Measurements from ENCODE around the gene ME2. TPM values are rescaled to one million over a fixed set of nuclear protein-coding genes. Genes with fewer than 3 reads are reported as not detected.
"Not testable (repeated sequence)": the region's sequence is repeated elsewhere in the genome, so short reads cannot be mapped to it uniquely, and the experiment has no call there.

Gene ME2
- total RNA-seq, 1 donor, result 38.9 TPM

DNA sequence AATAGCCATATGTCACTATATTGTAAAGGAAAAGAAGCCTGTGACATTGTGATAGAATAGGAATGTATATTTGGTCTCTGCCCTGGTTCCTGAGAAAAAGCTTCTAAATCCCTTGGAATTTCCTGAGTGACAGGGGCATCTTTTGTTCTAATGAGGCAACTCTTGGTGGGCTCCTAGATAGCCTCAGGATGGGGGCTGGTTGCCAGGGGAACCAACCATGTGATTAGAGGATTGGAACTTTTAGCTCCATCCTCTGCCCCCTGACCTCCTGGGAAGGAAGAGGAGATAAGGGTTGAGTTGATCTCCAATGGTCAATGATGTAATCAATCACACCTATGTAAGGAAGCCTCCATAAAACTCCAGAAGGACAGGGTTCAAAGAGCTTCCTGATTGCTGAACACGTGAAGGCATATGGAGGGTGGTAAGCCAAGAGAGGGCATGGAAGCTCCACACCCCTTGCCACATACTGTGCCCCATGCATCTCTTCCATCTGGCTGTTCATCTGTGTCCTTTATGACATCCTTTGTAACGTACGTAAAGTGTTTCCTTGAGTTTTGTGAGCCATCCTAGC, 2.9 kb upstream of the ME2 start:
- TF ChIP-seq, protein P1, sequence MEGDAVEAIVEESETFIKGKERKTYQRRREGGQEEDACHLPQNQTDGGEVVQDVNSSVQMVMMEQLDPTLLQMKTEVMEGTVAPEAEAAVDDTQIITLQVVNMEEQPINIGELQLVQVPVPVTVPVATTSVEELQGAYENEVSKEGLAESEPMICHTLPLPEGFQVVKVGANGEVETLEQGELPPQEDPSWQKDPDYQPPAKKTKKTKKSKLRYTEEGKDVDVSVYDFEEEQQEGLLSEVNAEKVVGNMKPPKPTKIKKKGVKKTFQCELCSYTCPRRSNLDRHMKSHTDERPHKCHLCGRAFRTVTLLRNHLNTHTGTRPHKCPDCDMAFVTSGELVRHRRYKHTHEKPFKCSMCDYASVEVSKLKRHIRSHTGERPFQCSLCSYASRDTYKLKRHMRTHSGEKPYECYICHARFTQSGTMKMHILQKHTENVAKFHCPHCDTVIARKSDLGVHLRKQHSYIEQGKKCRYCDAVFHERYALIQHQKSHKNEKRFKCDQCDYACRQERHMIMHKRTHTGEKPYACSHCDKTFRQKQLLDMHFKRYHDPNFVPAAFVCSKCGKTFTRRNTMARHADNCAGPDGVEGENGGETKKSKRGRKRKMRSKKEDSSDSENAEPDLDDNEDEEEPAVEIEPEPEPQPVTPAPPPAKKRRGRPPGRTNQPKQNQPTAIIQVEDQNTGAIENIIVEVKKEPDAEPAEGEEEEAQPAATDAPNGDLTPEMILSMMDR (IDR thresholded peaks at IDR 0.05; ENCODE audit: insufficient read depth, low read depth, low read length), result no peak
- DNase-seq (ENCODE audit: low read depth), result no peak
- H3K4me3 ChIP-seq (ENCODE audit: low read depth, low read length), result no peak overlapping the region

DNA sequence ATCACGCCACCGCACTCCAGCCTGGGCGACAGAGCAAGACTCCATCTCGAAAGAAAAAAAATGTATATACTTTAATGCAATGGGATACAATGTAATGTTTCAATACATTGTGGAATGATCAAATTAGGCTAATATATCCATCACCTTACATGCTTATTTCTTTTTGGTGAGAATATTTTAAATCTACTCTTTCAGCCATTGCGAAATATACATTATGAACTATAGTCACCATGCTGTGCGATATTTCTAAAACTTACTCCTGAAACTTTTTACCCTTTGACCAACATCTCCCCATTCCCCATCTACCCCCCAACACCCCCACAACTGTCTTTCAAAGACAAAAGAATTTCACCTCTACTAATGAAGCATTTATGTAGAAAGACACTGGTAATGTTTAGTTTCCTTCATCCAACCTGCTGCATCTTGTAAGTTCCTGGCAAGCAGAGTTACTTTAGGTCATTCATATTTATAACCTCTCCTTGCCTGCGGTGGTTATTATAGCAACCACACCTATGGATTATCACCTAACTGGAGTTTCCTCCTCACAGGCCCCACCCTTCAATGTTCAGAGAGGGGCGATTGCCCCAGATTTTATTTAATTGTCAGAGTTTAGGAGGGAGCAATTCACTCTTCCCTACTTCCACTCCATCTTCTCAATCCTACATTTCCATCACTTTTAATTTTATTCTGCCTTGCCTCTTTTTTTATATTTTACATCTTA, 1.2 kb upstream of the ME2 start:
- DNase-seq (ENCODE audit: low read depth), result no peak
- TF ChIP-seq, protein P1 (IDR thresholded peaks at IDR 0.05; ENCODE audit: insufficient read depth, low read depth, low read length), result no peak
- H3K4me3 ChIP-seq (ENCODE audit: low read depth, low read length), result peak overlapping the region; percentile 84

DNA sequence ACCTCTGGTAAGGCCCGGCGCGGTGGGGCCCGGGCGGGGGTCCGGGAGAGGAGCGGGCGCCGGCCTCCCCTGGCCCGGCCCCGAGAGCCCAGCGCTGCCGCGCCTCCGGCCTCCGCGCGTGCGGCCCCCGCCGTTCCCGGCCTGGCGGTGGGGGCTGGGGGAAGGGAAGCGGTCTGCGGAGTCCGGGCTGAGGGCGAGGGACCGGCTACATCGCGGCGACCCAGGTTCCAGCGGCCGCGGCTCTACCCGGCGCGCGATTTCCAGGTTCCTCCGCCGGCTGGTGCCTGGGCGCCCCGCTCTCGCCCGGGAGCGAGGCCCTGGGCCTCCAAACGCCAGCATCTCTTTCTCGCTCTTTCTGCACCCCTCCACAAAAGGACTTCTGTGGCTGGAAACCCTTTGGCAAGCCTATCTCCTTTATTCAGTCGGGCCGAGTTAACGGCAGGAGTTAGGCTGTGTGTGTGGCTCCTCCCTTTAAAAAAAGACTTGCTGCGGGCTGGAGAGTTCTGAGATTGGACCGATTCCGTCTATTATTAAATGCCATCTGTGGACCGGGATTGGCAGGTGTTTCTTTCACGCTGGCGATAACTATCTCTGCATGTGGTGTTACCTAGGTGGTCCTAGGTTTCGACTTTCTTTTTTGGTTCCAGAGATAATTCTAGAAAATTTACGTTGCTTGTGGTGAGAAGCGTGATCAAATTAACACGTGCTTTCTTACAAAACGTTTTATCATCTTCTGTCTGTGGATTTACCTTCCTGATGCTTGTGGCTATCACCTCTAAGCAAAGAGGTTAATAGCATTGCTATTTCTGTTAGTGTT, 592 bp downstream of the ME2 start:
- TF ChIP-seq, protein P1 (IDR thresholded peaks at IDR 0.05; ENCODE audit: insufficient read depth, low read depth, low read length), result no peak
- DNase-seq (ENCODE audit: low read depth), result peak; percentile 50

DNA sequence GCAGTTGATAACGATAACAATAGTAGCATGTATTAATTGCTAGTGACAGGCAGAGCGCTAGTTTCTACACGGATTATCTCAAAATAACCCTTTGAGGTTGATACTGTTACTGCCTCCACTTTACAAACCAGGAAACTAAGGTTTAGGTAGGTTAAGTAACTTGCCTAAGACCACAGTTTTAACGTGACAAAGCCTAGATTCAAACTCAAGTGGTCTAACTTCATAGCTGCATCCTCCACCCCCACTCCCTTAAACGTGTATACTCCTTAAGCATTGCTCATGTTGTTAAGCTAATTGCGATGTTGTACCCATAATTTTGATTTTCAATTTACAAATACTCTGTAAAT, 1.2 kb downstream of the ME2 start:
- TF ChIP-seq, protein P1 (IDR thresholded peaks at IDR 0.05; ENCODE audit: insufficient read depth, low read depth, low read length), result no peak
- peak overlapping the region; percentile 84 for H3K4me3 ChIP-seq (ENCODE audit: low read depth, low read length)
- DNase-seq (ENCODE audit: low read depth), result no peak

More for the DNA sequence above, 592 bp downstream of the ME2 start:
- H3K4me3 ChIP-seq (ENCODE audit: low read depth, low read length), result peak overlapping the region; percentile 84

DNA sequence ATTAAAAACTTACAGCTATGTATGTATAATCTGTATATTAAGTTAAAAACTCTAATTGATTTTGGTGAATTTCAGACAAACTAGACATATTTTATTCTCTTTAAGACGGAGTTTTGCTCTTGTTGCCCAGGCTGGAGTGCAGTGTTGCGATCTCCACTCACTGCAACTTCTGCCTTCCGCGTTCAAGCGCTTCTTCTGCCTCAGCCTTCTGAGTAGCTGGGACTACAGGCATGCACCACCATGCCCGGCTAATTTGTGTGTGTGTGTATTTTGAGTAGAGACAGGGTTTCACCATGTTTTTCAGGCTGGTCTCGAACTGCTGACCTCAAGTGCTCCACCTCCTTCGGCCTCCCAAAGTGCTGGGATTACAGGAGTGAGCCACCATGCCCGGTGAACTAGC, 2.0 kb downstream of the ME2 start:
- not testable (repeated sequence) for H3K4me3 ChIP-seq (ENCODE audit: low read depth, low read length); DNase-seq (ENCODE audit: low read depth)

DNA sequence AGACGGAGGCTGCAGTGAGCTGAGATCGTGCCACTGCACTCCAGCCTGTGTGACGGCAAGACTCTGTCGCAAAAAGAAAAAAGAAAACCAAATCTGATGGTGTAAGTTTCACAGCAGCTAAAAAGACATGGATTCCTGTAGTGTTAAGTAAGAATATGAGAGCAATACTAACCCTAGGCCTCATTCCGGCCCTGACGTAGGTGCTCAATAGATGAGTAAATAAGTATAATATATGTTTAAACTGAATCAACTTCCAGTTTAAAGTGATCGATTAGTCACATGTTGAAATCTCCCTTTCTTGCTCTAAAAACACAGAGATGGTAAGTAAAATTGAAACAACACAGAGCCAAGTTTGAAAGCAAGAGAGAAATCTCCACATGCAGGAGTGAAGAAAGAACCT, 8.0 kb downstream of the ME2 start:
- H3K4me3 ChIP-seq (ENCODE audit: low read depth, low read length), result no peak overlapping the region
- no peak for DNase-seq (ENCODE audit: low read depth)
- TF ChIP-seq, protein P1 (IDR thresholded peaks at IDR 0.05; ENCODE audit: insufficient read depth, low read depth, low read length), result no peak

DNA sequence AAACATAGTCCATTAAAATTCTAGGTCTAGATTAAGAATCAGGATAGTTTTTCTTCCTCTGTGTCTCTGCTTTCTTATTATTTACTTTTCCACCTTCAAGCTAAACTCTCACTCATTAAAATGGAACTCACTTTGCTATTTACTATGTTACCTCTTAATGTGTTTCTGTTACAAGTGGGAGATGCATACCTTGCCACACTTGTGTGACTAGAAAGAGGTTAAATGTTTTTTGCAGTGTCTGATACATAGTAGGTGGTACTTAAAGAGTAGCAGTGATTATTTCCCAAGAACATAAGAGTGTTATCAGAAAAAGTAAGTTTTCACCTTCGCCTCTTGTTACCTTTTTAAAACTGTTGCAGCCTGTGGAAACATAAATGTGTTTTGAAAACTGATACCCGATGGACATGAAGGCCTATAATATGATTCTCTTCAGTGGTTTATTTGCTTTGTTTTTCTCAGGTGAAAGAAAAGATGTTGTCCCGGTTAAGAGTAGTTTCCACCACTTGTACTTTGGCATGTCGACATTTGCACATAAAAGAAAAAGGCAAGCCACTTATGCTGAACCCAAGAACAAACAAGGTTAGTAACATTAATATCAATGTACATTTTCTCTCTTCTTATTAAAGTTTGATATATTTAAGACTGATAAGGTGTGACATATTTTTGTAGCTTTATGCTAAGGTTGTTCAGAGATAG, 16.6 kb downstream of the ME2 start:
- no peak overlapping the region for H3K4me3 ChIP-seq (ENCODE audit: low read depth, low read length)
- TF ChIP-seq, protein P1 (IDR thresholded peaks at IDR 0.05; ENCODE audit: insufficient read depth, low read depth, low read length), result no peak
- DNase-seq (ENCODE audit: low read depth), result no peak
